ENCODE measurements around the gene LRRN3. TPM values are rescaled to one million over a fixed set of nuclear protein-coding genes. Genes with fewer than 3 reads are reported as not detected.

The LRRN3 gene
- total and polyA plus RNA-seq, 2 experiments from 2014 or later: 3.7 to 6.8 TPM

GRCh38 chr7:111103678-111104274 is 12.8 kb downstream of the LRRN3 start:
- Histone ChIP-seq H3K27ac (no peak overlapping the region), H3K27me3 (no peaks in the 10 kb centered on the region), H3K79me2 (no peaks in the 10 kb centered on the region), H3K4me1 (ENCODE audit: insufficient read depth) (no peaks in the 10 kb centered on the region), H2AFZ (no peak overlapping the region), H3K9me3 (ENCODE audit: low read depth) (no peaks in the 10 kb centered on the region), H3K4me3 (no peak overlapping the region), H3K9me2 (replicated peaks; ENCODE audit: insufficient read depth) (no peaks in the 10 kb centered on the region), H3K4me2 (no peak overlapping the region), H3K36me3 (replicated peaks; ENCODE audit: insufficient read depth, low read depth) (no peaks in the 10 kb centered on the region), H4K20me1 (ENCODE audit: insufficient read depth, poor library complexity, severe bottlenecking) (no peaks in the 10 kb centered on the region)
- WGBS (ENCODE audit: low lambda C conversion rate, missing lambda C conversion rate): 95% methylated on average over 4 of the region's 4 CpGs
- TF ChIP-seq CTCF (IDR thresholded peaks at IDR 0.05; ENCODE audit: poor library complexity) (no peak), EZH2phosphoT487 (IDR thresholded peaks at IDR 0.05; ENCODE audit: low read depth, severe bottlenecking, unreplicated experiment) (no peak), EZH2 (IDR thresholded peaks at IDR 0.05; ENCODE audit: borderline replicate concordance) (no peak)
- no peak for DNase-seq (ENCODE audit: low spot score)

- Histone ChIP-seq H3K4me1 (ENCODE audit: insufficient read depth) (no peaks in the 10 kb centered on the region), H3K9me2 (replicated peaks; ENCODE audit: insufficient read depth) (no peaks in the 10 kb centered on the region), H3K4me3 (no peak overlapping the region), H3K9me3 (ENCODE audit: low read depth) (no peaks in the 10 kb centered on the region), H3K79me2 (no peaks in the 10 kb centered on the region), H3K4me2 (no peak overlapping the region), H4K20me1 (ENCODE audit: insufficient read depth, poor library complexity, severe bottlenecking) (no peaks in the 10 kb centered on the region), H3K36me3 (replicated peaks; ENCODE audit: insufficient read depth, low read depth) (no peaks in the 10 kb centered on the region), H3K27me3 (no peaks in the 10 kb centered on the region), H2AFZ (no peak overlapping the region), H3K27ac (no peak overlapping the region)
- 92% methylated on average over 3 of the region's 3 CpGs for WGBS (ENCODE audit: low lambda C conversion rate, missing lambda C conversion rate)
- no peak for DNase-seq (ENCODE audit: low spot score)
- TF ChIP-seq EZH2 (IDR thresholded peaks at IDR 0.05; ENCODE audit: borderline replicate concordance) (no peak), EZH2phosphoT487 (IDR thresholded peaks at IDR 0.05; ENCODE audit: low read depth, severe bottlenecking, unreplicated experiment) (no peak), CTCF (IDR thresholded peaks at IDR 0.05; ENCODE audit: poor library complexity) (no peak)
Observed at GRCh38 chr7:111104710-111105109, 13.8 kb downstream of the LRRN3 start.

- TF ChIP-seq EZH2 (IDR thresholded peaks at IDR 0.05; ENCODE audit: borderline replicate concordance) (no peak), CTCF (IDR thresholded peaks at IDR 0.05; ENCODE audit: poor library complexity) (no peak), EZH2phosphoT487 (IDR thresholded peaks at IDR 0.05; ENCODE audit: low read depth, severe bottlenecking, unreplicated experiment) (no peak)
- no peak for DNase-seq (ENCODE audit: low spot score)
- Histone ChIP-seq H3K27me3 (no peaks in the 10 kb centered on the region), H3K4me3 (no peak overlapping the region), H3K79me2 (no peaks in the 10 kb centered on the region), H2AFZ (no peak overlapping the region), H3K9me2 (replicated peaks; ENCODE audit: insufficient read depth) (no peaks in the 10 kb centered on the region), H3K4me1 (ENCODE audit: insufficient read depth) (no peaks in the 10 kb centered on the region), H3K36me3 (replicated peaks; ENCODE audit: insufficient read depth, low read depth) (no peaks in the 10 kb centered on the region), H3K27ac (no peak overlapping the region), H3K4me2 (no peak overlapping the region), H4K20me1 (ENCODE audit: insufficient read depth, poor library complexity, severe bottlenecking) (no peaks in the 10 kb centered on the region), H3K9me3 (ENCODE audit: low read depth) (no peaks in the 10 kb centered on the region)
- WGBS (ENCODE audit: low lambda C conversion rate, missing lambda C conversion rate): 87% methylated on average over 3 of the region's 3 CpGs
Observed at GRCh38 chr7:111105269-111105668, 14.3 kb downstream of the LRRN3 start.

Measured in hepatocyte (in vitro differentiated cells).